Measurements from ENCODE around the gene TRIM63. TPM values are rescaled to one million over a fixed set of nuclear protein-coding genes. Genes with fewer than 3 reads are reported as not detected.

TRIM63 gene
- polyA plus RNA-seq, 2 of the 4 experiments (the other 2 are of a cell fraction) = not detected

DNA sequence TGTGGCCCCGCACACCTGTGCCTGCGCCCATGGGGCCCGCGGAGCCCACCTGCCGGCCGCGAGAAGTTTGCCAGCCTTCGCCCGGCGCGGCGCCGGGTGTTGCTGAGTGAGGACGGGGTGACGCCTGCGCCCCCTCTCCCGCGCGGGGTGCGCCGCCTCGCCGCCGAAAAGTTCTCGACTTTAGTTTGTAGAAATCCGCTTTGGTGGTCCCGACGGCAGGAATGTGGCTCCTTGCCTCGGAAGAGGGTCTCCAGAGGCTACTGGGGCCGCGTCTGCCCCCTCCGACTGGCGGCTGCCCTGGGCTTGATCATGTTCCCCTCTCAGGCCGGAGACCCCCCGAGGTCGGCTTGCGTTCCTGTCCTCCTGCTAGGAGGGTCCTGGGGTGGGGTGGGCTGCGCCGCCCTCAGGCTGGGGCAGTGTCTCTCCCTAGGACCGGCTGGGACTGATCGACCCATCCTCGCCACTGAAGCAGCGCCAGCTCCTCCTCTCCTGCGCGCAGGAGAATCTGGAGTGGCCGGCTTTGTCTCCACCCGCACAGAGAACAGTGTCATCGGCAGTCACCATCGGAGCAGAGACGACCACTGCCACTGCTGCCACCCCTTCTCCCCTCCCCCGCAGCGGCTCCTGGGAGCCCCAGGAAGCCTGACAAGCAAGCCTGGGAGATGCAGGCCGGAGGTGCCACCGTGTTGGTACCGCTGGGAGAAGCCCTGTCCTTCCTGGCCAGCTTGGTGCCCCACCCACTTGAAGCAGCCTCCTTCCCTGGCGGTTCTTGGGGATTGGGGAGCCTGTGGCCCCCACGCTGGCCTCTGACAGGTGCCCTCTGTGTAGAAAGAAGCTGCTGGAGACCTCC is 21.0 kb downstream of the TRIM63 start:
- H3K9me3 ChIP-seq = no peaks in the 10 kb centered on the region
- peaks cover 4% of the 10 kb centered on the region; the same call in 1 of the 3 replicates for H3K4me1 ChIP-seq
- peak overlapping the region; percentile 38 for H3K4me3 ChIP-seq
- H3K4me2 ChIP-seq = peak overlapping the region; percentile 84
- ATAC-seq (peak in 1 of 2 experiments; percentile 39; a peak in 3 of 6 replicates), FAIRE-seq (no peak), DNase-seq (ENCODE audit: low read depth in 1 of 2, low spot score in 1 of 2) (no peak)
- no peak overlapping the region for H3K27ac ChIP-seq
- 0% methylated on average over 5 of the region's 57 CpGs for WGBS (ENCODE audit: missing lambda C conversion rate)
- CTCF ChIA-PET = interaction anchor here (0.6 to 1.3 kb wide), 4 partner anchors 11 to 109 kb away, joined by 3 read pairs; no protein-coding TSS in a partner anchor
- POLR2A ChIA-PET = no interaction called here
- TF ChIP-seq CHD4 (IDR thresholded peaks at IDR 0.05; ENCODE audit: borderline replicate concordance) (no peak), JUNB (IDR thresholded peaks at IDR 0.05) (no peak), ZSCAN20 (CRISPR knock-in tag; IDR thresholded peaks at IDR 0.05) (no peak), KDM1A (IDR thresholded peaks at IDR 0.05; ENCODE audit: low read depth) (no peak), HOXB13 (CRISPR knock-in tag; IDR thresholded peaks at IDR 0.05; ENCODE audit: low read depth) (no peak), JUN (IDR thresholded peaks at IDR 0.05) (no peak), SREBF2 (IDR thresholded peaks at IDR 0.05) (no peak), NR3C1 (IDR thresholded peaks at IDR 0.05) (no peak), RAD21 (conservative IDR thresholded peaks at IDR 0.05 in 1 of 2, IDR thresholded peaks at IDR 0.05 in 1 of 2) (no peak), RNF2 (IDR thresholded peaks at IDR 0.05; ENCODE audit: borderline replicate concordance, low read depth) (no peak), CBX2 (IDR thresholded peaks at IDR 0.05; ENCODE audit: borderline replicate concordance, low read depth) (no peak)
- TF ChIP-seq, protein P1, sequence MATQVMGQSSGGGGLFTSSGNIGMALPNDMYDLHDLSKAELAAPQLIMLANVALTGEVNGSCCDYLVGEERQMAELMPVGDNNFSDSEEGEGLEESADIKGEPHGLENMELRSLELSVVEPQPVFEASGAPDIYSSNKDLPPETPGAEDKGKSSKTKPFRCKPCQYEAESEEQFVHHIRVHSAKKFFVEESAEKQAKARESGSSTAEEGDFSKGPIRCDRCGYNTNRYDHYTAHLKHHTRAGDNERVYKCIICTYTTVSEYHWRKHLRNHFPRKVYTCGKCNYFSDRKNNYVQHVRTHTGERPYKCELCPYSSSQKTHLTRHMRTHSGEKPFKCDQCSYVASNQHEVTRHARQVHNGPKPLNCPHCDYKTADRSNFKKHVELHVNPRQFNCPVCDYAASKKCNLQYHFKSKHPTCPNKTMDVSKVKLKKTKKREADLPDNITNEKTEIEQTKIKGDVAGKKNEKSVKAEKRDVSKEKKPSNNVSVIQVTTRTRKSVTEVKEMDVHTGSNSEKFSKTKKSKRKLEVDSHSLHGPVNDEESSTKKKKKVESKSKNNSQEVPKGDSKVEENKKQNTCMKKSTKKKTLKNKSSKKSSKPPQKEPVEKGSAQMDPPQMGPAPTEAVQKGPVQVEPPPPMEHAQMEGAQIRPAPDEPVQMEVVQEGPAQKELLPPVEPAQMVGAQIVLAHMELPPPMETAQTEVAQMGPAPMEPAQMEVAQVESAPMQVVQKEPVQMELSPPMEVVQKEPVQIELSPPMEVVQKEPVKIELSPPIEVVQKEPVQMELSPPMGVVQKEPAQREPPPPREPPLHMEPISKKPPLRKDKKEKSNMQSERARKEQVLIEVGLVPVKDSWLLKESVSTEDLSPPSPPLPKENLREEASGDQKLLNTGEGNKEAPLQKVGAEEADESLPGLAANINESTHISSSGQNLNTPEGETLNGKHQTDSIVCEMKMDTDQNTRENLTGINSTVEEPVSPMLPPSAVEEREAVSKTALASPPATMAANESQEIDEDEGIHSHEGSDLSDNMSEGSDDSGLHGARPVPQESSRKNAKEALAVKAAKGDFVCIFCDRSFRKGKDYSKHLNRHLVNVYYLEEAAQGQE (IDR thresholded peaks at IDR 0.05) = no peak

DNA sequence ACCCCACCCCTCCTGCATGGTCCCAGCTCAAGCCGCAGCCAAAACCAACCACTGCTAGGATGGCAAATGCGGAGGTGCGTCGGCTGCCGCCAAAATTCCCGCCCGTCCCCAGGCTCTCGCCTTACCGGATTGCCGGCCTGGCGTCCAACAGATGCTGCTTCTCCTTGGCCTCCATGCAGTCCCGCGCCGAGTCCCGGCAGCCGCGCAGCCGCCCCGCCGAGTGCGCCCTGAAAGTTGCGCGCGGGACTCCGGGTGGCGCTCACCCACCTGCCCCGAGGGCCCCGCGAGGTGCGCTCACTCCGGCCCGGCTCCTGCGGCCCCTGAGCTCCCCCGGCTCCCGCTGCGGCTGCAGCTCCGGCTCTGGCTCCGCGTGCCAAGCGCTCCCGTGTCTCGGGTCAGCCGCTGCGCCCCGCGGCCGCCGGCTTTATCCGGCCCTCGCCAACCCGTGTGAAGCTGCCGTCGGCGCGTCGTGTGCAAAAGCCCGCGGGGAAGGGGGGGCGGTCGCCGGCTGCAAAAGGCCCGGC is 21.6 kb downstream of the TRIM63 start, which contains the start of gene SLC30A2:
Gene SLC30A2, minus strand, starts transcription at position 397 of the 524 bp plus-strand sequence. Its CDS starts 222 bp downstream, at position 175.
- ChIA-PET CTCF (interaction anchor here (0.6 to 1.9 kb wide), 5 partner anchors 9 to 110 kb away, joined by 3 to 11 read pairs (median 3); no protein-coding TSS in a partner anchor), POLR2A (no interaction called here)
- 20% methylated on average over 14 of the region's 62 CpGs for WGBS (ENCODE audit: missing lambda C conversion rate)
- Histone ChIP-seq H3K4me2 (peak within 1 kb of the TSS; percentile 84), H3K4me3 (peak within 1 kb of the TSS; percentile 38), H3K9me3 (no peaks in the 10 kb centered on the region), H3K4me1 (peaks cover 4% of the 10 kb centered on the region; the same call in 1 of the 3 replicates), H3K27ac (no peak within 1 kb of the TSS)
- DNase-seq (ENCODE audit: low read depth in 1 of 2, low spot score in 1 of 2) (no peak), FAIRE-seq (no peak), ATAC-seq (peak; percentile 33 to 52; a peak in 5 of 6 replicates)
- TF ChIP-seq ZNF302 (CRISPR knock-in tag; IDR thresholded peaks at IDR 0.05) (no peak), PHF8 (IDR thresholded peaks at IDR 0.05; ENCODE audit: borderline replicate concordance, low read depth) (no peak), KDM1A (IDR thresholded peaks at IDR 0.05; ENCODE audit: low read depth) (no peak), CBX8 (IDR thresholded peaks at IDR 0.05) (no peak), HEYL (CRISPR knock-in tag; IDR thresholded peaks at IDR 0.05) (no peak), NFE2L2 (conservative IDR thresholded peaks at IDR 0.05; ENCODE audit: low read length) (no peak), FOSB (CRISPR knock-in tag; IDR thresholded peaks at IDR 0.05) (no peak), CHD2 (IDR thresholded peaks at IDR 0.05; ENCODE audit: low read length, partially characterized antibody) (no peak), FOSL2 (IDR thresholded peaks at IDR 0.05) (no peak), FOSL2 (CRISPR knock-in tag; IDR thresholded peaks at IDR 0.05) (no peak), SREBF2 (IDR thresholded peaks at IDR 0.05) (no peak), HOXB5 (CRISPR knock-in tag; IDR thresholded peaks at IDR 0.05) (no peak), SMC3 (IDR thresholded peaks at IDR 0.05) (no peak)
- TF ChIP-seq, protein P2, sequence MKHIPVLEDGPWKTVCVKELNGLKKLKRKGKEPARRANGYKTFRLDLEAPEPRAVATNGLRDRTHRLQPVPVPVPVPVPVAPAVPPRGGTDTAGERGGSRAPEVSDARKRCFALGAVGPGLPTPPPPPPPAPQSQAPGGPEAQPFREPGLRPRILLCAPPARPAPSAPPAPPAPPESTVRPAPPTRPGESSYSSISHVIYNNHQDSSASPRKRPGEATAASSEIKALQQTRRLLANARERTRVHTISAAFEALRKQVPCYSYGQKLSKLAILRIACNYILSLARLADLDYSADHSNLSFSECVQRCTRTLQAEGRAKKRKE (CRISPR knock-in tag; IDR thresholded peaks at IDR 0.05; ENCODE audit: low read depth) = no peak
- TF ChIP-seq, protein P3, sequence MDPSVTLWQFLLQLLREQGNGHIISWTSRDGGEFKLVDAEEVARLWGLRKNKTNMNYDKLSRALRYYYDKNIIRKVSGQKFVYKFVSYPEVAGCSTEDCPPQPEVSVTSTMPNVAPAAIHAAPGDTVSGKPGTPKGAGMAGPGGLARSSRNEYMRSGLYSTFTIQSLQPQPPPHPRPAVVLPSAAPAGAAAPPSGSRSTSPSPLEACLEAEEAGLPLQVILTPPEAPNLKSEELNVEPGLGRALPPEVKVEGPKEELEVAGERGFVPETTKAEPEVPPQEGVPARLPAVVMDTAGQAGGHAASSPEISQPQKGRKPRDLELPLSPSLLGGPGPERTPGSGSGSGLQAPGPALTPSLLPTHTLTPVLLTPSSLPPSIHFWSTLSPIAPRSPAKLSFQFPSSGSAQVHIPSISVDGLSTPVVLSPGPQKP (IDR thresholded peaks at IDR 0.05; ENCODE audit: low read depth, low read length) = no peak
- TF ChIP-seq, protein P4, sequence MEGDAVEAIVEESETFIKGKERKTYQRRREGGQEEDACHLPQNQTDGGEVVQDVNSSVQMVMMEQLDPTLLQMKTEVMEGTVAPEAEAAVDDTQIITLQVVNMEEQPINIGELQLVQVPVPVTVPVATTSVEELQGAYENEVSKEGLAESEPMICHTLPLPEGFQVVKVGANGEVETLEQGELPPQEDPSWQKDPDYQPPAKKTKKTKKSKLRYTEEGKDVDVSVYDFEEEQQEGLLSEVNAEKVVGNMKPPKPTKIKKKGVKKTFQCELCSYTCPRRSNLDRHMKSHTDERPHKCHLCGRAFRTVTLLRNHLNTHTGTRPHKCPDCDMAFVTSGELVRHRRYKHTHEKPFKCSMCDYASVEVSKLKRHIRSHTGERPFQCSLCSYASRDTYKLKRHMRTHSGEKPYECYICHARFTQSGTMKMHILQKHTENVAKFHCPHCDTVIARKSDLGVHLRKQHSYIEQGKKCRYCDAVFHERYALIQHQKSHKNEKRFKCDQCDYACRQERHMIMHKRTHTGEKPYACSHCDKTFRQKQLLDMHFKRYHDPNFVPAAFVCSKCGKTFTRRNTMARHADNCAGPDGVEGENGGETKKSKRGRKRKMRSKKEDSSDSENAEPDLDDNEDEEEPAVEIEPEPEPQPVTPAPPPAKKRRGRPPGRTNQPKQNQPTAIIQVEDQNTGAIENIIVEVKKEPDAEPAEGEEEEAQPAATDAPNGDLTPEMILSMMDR (IDR thresholded peaks at IDR 0.05) = no peak
- TF ChIP-seq, protein P5, sequence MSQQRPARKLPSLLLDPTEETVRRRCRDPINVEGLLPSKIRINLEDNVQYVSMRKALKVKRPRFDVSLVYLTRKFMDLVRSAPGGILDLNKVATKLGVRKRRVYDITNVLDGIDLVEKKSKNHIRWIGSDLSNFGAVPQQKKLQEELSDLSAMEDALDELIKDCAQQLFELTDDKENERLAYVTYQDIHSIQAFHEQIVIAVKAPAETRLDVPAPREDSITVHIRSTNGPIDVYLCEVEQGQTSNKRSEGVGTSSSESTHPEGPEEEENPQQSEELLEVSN (IDR thresholded peaks at IDR 0.05; ENCODE audit: borderline replicate concordance, low read depth) = no peak
- TF ChIP-seq, protein P6, sequence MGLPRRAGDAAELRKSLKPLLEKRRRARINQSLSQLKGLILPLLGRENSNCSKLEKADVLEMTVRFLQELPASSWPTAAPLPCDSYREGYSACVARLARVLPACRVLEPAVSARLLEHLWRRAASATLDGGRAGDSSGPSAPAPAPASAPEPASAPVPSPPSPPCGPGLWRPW (IDR thresholded peaks at IDR 0.05) = no peak
